Dendritic cell treated with granulocyte-macrophage colony-stimulating factor and Interleukin-4, amounts not matched to agents 40 ng/mL and 50 ng/mL, for 4 days (primary cell): ENCODE data around the gene KLHL11.
"Not testable (repeated sequence)": the region's sequence is repeated elsewhere in the genome, so short reads cannot be mapped to it uniquely, and the experiment has no call there.

ENCODE experiments used
- H3K27ac Mint-ChIP-seq: one replicate; pipeline ENCODE4 v1.8.0; 2022; ENCODE audit warnings: mild to moderate bottlenecking, mixed read lengths
- H3K27me3 Mint-ChIP-seq: one replicate; pipeline ENCODE4 v1.8.0; 2022; ENCODE audit warnings: mild to moderate bottlenecking, mixed read lengths
- H3K36me3 Mint-ChIP-seq: one replicate; pipeline ENCODE4 v1.8.0; 2022; ENCODE audit warnings: low read depth, mixed read lengths
- H3K4me1 Mint-ChIP-seq: one replicate; pipeline ENCODE4 v1.8.0; 2022; ENCODE audit warnings: low read depth, mixed read lengths
- H3K4me3 Mint-ChIP-seq: one replicate; pipeline ENCODE4 v1.8.0; 2022; ENCODE audit warnings: mild to moderate bottlenecking, moderate library complexity, mixed read lengths
- H3K9me3 Mint-ChIP-seq: one replicate; pipeline ENCODE4 v1.8.0; 2022; ENCODE audit warnings: mixed read lengths
- intact Hi-C: fragments of 100-400 bp; cut with micrococcal nuclease; formaldehyde crosslinking; loops from one replicate; pipeline ENCODE4 v1.15.0; 2022

Gene KLHL11

DNA sequence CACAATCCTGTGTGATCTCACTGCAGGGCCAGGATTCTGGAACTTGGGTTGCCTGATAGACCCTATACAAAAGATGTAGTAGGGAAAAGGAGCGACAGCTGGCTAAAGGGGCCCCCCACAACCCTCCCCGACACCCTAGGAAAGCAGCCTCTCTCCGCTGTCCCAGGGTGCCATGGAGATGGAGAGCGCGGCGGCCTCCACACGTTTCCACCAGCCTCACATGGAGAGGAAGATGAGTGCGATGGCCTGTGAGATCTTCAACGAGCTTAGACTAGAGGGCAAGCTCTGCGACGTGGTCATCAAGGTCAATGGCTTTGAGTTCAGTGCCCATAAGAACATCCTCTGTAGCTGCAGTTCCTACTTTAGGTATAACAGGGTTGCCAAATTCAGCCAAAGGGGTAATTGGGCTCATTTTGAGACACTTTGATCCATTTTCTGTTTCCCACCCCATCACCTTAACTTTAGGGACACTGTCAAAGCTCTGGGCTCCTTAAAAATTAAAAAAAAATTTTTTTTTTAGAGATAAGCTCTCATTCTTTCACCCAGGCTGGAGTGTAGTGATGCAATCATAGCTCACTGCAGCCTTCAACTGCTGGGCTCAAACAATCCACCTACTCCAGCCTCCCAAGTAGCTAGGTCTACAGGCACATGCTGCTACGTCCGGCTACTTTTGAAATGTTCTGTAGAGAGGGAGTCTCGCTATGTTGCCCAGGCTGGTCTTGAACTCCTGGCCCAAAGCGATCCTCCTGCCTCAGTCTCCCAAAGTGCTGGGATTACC lies 27.3 kb downstream of the KLHL11 start, which contains the start of gene KLHL10:
Gene KLHL10 (plus strand): TSS at position 65 of the 778 bp plus-strand sequence. CDS start 108 bp downstream, at position 173.
- no peak within 1 kb of the TSS for H3K27ac Mint-ChIP-seq
- H3K9me3 Mint-ChIP-seq, result no peaks in the 10 kb centered on the region
- intact Hi-C loops, result no loop called here
- H3K27me3 Mint-ChIP-seq, result peaks cover 35% of the 10 kb centered on the region
- H3K4me1 Mint-ChIP-seq, result peaks cover 7% of the 10 kb centered on the region
- no peaks in the 10 kb centered on the region for H3K36me3 Mint-ChIP-seq
- no peak within 1 kb of the TSS for H3K4me3 Mint-ChIP-seq

DNA sequence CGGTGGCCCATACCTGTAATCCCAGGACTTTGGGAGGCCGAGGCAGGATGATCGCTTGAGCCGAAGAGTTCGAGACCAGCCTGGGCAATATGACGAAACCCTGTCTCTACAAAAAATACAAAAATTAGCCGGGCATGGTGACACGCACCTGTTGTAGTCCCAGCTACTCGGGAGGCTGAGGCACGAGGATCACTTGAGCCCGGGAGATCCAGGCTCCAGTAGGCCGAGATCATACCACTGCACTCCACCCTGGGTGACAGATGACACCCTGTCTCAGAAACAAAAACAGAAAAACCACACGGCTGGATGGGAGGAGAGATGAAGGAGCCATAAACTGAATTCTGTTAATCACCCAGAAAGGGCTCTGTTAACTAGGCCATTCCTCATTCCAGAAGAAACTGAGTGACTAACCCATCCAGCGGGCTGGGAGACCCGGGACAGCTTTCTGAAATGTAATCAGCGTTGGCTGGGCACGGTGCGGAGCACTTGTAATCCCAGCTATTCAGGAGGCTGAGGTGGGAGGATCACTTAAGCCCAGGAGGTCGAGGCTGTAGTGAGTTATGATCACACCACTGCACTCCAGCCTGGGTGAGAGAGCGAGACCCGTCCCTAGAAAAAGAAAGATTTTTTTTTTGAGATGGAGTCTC lies 28.6 kb downstream of the KLHL11 start:
- H3K9me3 Mint-ChIP-seq, result no peaks in the 10 kb centered on the region

DNA sequence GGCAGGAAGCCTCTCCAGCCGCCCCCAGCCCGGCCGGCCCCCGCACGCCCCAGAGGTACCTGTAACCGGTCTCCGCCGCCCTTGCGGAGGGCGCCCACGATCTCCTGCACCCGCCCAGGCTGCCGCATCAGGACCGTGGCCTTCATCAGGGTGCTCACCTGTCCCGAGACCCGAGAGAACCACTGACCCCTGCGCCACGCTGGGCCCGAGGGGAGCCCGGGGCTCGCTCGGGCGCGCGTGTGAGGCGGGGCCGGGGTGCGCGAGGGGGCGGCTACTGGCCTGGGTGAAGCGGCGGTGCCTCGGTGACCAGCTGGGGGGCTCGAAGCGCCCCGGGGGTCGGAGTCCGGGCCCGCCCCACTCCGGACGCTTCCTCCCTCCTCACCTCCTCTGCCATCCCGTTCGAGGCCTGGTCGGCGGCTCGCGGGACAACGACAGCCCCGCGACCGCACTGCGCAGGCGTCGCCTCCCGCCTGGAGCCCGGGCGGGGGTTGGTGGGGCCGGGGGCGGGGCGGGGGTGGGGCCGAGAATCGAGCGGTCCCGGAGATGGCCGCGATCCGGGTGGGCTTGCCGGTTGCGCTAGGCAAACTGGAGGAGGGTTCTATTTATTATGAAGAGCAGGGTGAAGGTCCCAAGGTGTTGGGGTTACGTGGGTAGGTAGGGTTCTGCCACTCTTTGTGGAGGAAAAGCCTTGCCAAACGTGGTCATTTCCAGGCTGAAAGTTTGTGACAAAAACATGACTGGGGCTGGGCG lies 29.2 kb downstream of the KLHL11 start, which contains the start of gene NT5C3B:
Gene NT5C3B (minus strand): TSS at position 433 of the 750 bp plus-strand sequence. CDS start 39 bp downstream, at position 394.
- H3K4me3 Mint-ChIP-seq, result peak within 1 kb of the TSS; percentile 76
- intact Hi-C loops, result no loop called here
- H3K9me3 Mint-ChIP-seq, result no peaks in the 10 kb centered on the region
- H3K4me1 Mint-ChIP-seq, result peaks cover 7% of the 10 kb centered on the region
- no peaks in the 10 kb centered on the region for H3K36me3 Mint-ChIP-seq
- H3K27ac Mint-ChIP-seq, result peak within 1 kb of the TSS; percentile 22
- H3K27me3 Mint-ChIP-seq, result peaks cover 35% of the 10 kb centered on the region

More for the DNA sequence above, 28.6 kb downstream of the KLHL11 start:
- Mint-ChIP-seq H3K27me3 (peaks cover 35% of the 10 kb centered on the region), H3K4me1 (peaks cover 7% of the 10 kb centered on the region), H3K27ac (no peak overlapping the region), H3K36me3 (no peaks in the 10 kb centered on the region), H3K4me3 (peak overlapping the region; percentile 76)
- intact Hi-C loops, result no loop called here

DNA sequence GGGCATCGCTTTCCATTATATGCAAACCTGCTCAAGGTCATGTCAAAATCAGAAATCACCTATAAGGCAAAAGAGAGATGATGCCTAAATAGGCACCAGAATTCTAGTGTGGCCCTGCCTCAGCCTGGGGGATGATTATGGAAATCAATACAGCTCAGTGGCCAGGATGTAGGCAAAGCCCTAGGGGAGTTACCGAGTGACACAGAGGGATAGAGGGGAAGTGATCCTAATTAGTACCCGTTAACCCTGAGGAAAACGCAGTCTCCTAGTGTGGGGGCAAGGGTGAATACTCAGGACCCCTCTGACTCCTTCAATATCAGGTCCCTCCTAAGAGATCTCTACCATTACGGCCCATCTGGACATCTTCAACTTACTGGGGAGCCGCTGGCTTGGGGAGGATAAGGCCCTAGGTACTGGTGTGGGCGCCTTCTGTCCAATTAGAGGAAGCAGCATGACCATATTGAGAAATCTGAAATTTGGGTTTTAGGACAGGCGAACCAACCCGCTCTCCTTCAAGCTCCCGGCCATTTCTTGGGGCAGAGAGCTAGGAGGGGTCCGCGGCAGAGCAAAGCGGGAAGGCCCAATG lies 29.9 kb downstream of the KLHL11 start:
- Mint-ChIP-seq H3K36me3 (no peaks in the 10 kb centered on the region), H3K4me1 (peaks cover 7% of the 10 kb centered on the region), H3K9me3 (no peaks in the 10 kb centered on the region), H3K27me3 (peaks cover 35% of the 10 kb centered on the region), H3K4me3 (peak overlapping the region; percentile 76), H3K27ac (peak overlapping the region; percentile 22)
- intact Hi-C loops, result no loop called here

DNA sequence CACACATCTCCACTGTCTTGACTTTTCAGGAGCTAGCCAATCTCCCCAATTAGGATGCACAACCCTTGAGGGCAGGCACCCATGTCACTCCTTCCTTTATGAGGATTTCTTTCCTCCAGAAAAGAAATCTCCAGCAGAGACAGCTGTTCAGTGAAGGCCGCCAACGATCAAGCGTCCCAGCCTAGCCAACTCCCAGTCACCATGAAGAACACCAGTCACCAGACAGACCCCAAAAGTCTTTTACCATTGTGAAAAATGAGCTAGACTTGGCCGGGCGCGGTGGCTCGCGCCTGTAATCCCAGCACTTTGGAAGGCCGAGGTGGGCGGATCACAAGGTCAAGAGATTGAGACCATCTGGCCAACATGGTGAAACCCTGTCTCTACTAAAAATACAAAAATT lies 35.3 kb downstream of the KLHL11 start:
- H3K27ac Mint-ChIP-seq, result not testable (repeated sequence)

DNA sequence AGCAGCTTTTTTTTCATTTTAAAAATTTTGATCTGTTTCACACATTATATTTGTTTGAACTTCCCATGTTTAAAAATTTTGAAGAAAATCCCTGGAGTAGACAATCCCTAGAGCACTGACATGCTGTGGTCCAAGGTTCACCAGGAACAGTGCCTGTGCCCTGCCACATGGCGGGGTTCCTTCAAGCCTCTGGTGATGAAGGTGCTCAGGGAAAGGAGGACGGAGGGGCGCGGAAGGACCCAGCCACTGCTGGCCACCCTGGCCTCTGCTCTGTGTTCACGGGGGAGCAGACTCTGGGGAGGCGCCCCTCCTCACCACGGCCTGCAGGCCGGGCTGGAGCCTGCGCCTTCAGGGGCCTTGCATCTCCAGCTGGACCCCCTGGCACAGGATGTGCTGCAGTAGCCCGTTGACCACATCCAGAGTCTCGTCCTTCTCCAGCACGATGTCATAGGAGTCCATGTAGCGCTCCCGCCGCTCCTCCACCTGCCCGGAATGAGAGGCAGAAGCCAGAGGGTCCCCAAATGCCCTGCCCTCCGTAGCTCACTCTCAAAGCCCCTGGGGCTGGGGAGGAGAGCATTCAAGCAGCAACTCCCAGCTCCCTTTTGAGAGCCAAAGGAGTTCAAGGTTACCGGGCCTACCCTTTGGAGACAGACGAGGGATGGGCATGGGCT lies 39.9 kb downstream of the KLHL11 start:
- Mint-ChIP-seq H3K4me1 (no peaks in the 10 kb centered on the region), H3K36me3 (peaks cover 8% of the 10 kb centered on the region), H3K27me3 (peaks cover 6% of the 10 kb centered on the region), H3K4me3 (no peak overlapping the region), H3K27ac (no peak overlapping the region), H3K9me3 (no peaks in the 10 kb centered on the region)
- intact Hi-C loops, result no loop called here

More for the DNA sequence above, 35.3 kb downstream of the KLHL11 start:
- H3K4me3 Mint-ChIP-seq, H3K9me3 Mint-ChIP-seq, H3K36me3 Mint-ChIP-seq, H3K27me3 Mint-ChIP-seq, H3K4me1 Mint-ChIP-seq, intact Hi-C loops: not testable (repeated sequence)

DNA sequence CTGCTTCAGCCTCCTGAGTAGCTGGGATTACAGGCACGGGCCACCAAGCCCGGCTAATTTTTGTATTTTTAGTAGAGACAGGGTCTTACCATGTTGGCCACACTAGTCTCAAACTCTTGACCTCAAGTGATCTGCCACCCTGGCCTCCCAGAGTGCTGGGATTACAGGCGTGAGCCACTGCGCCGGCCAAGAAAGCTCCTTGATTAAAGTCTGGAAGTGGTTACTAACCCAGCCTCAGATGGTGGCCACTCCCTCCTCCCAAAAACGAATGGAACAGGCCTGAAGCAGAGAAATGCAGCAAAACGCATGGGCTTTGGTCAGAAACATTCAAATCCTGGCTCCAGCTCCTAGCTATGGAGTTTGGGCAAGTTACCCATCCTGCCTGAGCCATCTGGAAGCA lies 41.1 kb downstream of the KLHL11 start:
- Mint-ChIP-seq H3K27me3 (peaks cover 10% of the 10 kb centered on the region), H3K36me3 (peaks cover 8% of the 10 kb centered on the region), H3K4me3 (no peak overlapping the region), H3K9me3 (no peaks in the 10 kb centered on the region), H3K27ac (no peak overlapping the region), H3K4me1 (no peaks in the 10 kb centered on the region)
- intact Hi-C loops, result no loop called here

DNA sequence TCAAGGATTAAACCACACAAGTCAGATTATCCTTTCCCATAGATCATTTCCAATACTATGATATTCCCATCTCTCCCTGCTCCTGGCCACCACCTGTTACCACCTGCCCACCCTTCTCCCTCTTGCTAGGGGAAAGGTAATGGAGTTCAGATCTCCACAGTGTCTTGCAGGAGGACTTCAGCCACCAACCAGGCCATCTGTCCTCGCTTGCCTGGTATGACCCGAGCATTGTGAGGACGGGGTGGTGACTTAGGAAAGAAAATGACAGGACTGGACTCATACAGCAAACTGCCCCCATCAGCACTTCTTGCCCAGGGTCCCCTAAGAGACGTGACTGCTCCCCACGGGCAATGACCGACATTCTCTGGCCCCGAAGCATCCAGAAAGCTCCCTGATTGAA lies 41.6 kb downstream of the KLHL11 start:
- H3K27me3 Mint-ChIP-seq, result peaks cover 10% of the 10 kb centered on the region
- H3K4me1 Mint-ChIP-seq, result no peaks in the 10 kb centered on the region
- H3K27ac Mint-ChIP-seq, result no peak overlapping the region
- intact Hi-C loops, result no loop called here
- no peaks in the 10 kb centered on the region for H3K9me3 Mint-ChIP-seq
- no peak overlapping the region for H3K4me3 Mint-ChIP-seq
- H3K36me3 Mint-ChIP-seq, result peaks cover 8% of the 10 kb centered on the region

DNA sequence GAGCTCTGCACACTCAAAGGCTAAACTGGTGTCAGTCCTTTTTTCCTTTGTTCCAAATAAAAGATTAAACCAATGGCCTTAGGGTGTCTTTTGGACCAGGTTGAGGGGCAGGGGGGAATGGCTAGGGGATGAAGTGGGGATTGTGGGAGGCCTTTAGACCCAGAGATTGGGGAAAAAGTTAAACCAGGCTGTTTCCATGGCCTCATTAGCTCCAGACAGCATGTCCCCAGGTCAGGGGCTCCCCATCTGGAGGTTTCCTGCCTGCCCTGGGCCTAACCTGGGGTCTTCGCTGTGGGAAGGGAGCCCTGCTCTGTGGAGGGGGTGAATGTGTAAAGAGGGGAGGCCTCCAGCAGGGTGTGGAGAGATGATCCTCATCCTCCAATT lies 42.1 kb downstream of the KLHL11 start:
- Mint-ChIP-seq H3K9me3 (no peaks in the 10 kb centered on the region), H3K4me3 (no peak overlapping the region), H3K27ac (no peak overlapping the region), H3K4me1 (no peaks in the 10 kb centered on the region), H3K36me3 (peaks cover 8% of the 10 kb centered on the region), H3K27me3 (peaks cover 12% of the 10 kb centered on the region)
- intact Hi-C loops, result no loop called here

DNA sequence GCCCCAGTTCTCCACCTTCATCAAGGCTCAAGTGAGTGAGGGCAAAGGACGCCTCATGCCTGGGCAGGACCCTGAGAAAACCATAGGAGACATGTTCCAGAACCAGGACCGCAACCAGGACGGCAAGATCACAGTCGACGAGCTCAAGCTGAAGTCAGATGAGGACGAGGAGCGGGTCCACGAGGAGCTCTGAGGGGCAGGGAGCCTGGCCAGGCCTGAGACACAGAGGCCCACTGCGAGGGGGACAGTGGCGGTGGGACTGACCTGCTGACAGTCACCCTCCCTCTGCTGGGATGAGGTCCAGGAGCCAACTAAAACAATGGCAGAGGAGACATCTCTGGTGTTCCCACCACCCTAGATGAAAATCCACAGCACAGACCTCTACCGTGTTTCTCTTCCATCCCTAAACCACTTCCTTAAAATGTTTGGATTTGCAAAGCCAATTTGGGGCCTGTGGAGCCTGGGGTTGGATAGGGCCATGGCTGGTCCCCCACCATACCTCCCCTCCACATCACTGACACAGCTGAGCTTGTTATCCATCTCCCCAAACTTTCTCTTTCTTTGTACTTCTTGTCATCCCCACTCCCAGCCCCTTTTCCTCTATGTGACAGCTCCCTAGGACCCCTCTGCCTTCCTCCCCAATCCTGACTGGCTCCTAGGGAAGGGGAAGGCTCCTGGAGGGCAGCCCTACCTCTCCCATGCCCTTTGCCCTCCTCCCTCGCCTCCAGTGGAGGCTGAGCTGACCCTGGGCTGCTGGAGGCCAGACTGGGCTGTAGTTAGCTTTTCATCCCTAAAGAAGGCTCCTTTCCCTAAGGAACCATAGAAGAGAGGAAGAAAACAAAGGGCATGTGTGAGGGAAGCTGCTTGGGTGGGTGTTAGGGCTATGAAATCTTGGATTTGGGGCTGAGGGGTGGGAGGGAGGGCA lies 42.7 kb downstream of the KLHL11 start:
- peaks cover 15% of the 10 kb centered on the region for H3K27me3 Mint-ChIP-seq
- H3K36me3 Mint-ChIP-seq, result peaks cover 8% of the 10 kb centered on the region
- no peak overlapping the region for H3K27ac Mint-ChIP-seq
- H3K4me3 Mint-ChIP-seq, result no peak overlapping the region
- intact Hi-C loops, result no loop called here
- no peaks in the 10 kb centered on the region for H3K9me3 Mint-ChIP-seq
- no peaks in the 10 kb centered on the region for H3K4me1 Mint-ChIP-seq

DNA sequence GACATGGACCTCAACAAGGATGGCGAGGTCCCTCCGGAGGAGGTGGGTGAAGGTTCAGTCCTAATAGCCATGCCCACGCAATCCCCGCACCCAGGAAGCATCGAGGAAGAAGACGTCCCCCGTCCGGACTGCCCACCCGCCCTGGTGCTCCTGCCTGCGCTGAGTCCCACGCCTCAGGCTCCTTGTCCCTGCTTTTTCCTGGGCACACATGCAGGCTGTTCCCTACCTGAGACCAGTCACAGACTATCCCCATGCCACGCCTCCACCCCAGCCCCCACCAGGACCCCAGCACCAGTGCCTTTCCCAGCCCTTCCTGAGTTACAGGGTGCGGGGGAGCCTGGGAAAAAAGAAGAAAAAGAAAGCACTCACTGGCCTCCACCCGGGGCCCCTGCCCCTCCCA lies 43.4 kb downstream of the KLHL11 start:
- no peak overlapping the region for H3K4me3 Mint-ChIP-seq
- no peaks in the 10 kb centered on the region for H3K4me1 Mint-ChIP-seq
- H3K9me3 Mint-ChIP-seq, result no peaks in the 10 kb centered on the region
- peaks cover 15% of the 10 kb centered on the region for H3K27me3 Mint-ChIP-seq
- no peak overlapping the region for H3K27ac Mint-ChIP-seq
- peaks cover 8% of the 10 kb centered on the region for H3K36me3 Mint-ChIP-seq
- intact Hi-C loops, result no loop called here

DNA sequence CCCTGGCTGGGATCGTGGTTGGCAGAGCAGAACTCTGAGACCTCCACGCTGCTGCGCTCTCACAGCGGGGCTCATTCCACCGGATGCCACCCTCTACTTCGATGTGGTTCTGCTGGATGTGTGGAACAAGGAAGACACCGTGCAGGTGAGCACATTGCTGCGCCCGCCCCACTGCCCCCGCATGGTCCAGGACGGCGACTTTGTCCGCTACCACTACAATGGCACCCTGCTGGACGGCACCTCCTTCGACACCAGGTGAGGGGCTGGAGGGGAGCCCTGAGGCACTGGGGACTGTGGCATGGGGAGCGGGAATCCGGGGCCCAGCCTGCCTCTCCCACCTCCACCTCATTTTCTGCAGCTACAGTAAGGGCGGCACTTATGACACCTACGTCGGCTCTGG lies 47.2 kb downstream of the KLHL11 start:
- Mint-ChIP-seq H3K9me3 (no peaks in the 10 kb centered on the region), H3K27ac (no peak overlapping the region), H3K4me3 (no peak overlapping the region), H3K27me3 (peaks cover 33% of the 10 kb centered on the region), H3K36me3 (no peaks in the 10 kb centered on the region), H3K4me1 (no peaks in the 10 kb centered on the region)
- intact Hi-C loops, result no loop called here
